HL-60 (cell line): Measurements from ENCODE around the gene MIPOL1.

Experiments used
- GABPA ChIP-seq: IDR thresholded peaks from 2 replicates; pipeline ENCODE4 v1.6.1; 2012; ENCODE audit warnings: low read depth
- POLR2AphosphoS5 ChIP-seq: IDR thresholded peaks from 2 replicates; pipeline ENCODE4 v1.6.1; 2012; ENCODE audit warnings: low read depth
- REST ChIP-seq: IDR thresholded peaks from 2 replicates; pipeline ENCODE4 v1.6.1; 2012; ENCODE audit warnings: low read depth; ENCODE audit not compliant: insufficient replicate concordance
- SPI1 ChIP-seq: IDR thresholded peaks from 2 replicates; pipeline ENCODE4 v1.6.1; 2012; ENCODE audit warnings: low read depth, mild to moderate bottlenecking, borderline replicate concordance
- TF ChIP-seq, protein P1 (sequence below): IDR thresholded peaks from one replicate; pipeline ENCODE4 v1.5.1; 2011; ENCODE audit warnings: low read length, control low read depth, inconsistent platforms; ENCODE audit not compliant: insufficient read depth

DNA sequence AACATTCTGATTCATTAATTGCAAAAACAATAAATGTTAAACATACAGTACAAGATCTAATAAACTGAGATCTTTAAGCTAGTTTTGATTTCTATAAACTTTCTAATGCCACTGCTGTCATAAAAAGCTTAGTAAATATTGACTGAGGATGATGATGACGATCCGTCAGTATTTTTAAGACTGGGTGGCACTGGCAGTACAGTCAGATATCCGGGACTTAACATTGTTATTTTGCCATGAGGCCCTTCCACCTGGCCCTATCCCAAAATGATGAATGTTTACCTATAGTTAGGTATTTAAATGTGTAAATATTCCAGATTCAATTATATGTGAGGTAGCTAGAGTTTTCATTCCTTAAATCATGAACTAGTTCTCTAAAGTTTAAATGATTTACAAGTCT, 238.8 kb downstream of the MIPOL1 start:
- TF ChIP-seq, protein P1, sequence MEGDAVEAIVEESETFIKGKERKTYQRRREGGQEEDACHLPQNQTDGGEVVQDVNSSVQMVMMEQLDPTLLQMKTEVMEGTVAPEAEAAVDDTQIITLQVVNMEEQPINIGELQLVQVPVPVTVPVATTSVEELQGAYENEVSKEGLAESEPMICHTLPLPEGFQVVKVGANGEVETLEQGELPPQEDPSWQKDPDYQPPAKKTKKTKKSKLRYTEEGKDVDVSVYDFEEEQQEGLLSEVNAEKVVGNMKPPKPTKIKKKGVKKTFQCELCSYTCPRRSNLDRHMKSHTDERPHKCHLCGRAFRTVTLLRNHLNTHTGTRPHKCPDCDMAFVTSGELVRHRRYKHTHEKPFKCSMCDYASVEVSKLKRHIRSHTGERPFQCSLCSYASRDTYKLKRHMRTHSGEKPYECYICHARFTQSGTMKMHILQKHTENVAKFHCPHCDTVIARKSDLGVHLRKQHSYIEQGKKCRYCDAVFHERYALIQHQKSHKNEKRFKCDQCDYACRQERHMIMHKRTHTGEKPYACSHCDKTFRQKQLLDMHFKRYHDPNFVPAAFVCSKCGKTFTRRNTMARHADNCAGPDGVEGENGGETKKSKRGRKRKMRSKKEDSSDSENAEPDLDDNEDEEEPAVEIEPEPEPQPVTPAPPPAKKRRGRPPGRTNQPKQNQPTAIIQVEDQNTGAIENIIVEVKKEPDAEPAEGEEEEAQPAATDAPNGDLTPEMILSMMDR, result no peak
- no peak for TF ChIP-seq GABPA
- no peak for TF ChIP-seq REST
- TF ChIP-seq POLR2AphosphoS5, result no peak
- TF ChIP-seq SPI1, result no peak
